GM18907 (cell line): ENCODE data around the gene CNTLN.
"Not testable (repeated sequence)": the region's sequence is repeated elsewhere in the genome, so short reads cannot be mapped to it uniquely, and the experiment has no call there.

Experiments used
- ATAC-seq: cut with Tn5 transposase; IDR thresholded peaks from one replicate; pipeline ENCODE4 v1.9.1; 2021; ENCODE audit warnings: mild to moderate bottlenecking, moderate library complexity; ENCODE audit not compliant: unreplicated experiment

CNTLN gene

DNA sequence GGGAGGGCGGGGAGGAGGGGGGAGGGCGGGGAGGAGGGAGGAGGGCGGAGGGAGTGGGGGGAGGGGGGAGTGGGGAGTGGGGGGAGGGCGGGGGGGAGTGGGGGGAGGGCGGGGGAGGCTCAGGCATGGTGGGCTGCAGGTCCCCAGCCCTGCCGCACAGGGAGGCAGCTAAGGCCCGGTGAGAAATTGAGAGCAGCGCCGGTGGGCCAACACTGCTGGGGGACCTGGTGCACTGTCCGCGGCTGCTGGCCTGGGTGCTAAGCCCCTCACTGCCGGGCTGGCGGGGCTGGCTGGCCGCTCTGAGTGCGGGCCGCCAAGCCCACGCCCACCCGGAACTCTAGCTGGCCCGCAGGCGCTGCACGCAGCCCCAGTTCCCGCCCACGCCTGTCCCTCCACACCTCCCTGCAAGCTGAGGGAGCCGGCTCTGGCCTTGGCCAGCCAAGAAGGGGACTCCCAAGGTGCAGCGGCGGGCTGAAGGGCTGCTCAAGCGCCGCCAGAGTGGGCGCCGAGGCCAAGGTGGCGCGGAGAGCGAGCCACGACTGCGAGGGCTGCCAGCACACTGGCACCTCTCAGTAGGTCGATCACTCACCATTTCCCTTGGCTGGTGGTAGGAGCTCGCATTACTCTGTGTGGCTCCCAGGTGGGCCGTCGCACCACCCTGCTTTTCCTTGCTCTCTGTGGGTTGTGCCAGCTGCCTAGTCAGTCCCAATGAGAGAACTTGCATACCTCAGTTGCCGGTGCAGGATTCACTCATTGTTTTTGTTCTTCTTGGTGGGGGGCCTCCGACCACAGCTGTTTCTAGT, 160.2 kb downstream of the CNTLN start:
- ATAC-seq: no peak

DNA sequence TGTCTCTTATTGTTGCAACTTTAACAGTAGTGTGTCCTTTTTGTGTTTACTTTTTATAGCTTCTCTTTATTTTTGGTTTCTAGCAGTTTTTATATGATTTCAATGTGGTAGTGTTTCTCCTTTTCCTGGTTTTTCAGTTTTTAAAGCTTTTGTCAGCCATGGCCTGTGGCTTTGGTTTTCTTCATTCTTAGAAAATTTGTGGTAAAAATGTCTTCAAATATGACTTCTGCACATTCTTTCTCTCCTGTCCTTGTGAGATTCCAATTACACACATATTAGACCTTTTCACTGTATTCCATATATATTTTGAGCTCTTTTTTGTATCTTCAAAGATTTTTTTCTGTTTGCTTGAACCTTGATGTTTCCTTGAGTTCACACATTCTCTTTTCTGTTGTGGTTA, 180.5 kb downstream of the CNTLN start:
- ATAC-seq: no peak

DNA sequence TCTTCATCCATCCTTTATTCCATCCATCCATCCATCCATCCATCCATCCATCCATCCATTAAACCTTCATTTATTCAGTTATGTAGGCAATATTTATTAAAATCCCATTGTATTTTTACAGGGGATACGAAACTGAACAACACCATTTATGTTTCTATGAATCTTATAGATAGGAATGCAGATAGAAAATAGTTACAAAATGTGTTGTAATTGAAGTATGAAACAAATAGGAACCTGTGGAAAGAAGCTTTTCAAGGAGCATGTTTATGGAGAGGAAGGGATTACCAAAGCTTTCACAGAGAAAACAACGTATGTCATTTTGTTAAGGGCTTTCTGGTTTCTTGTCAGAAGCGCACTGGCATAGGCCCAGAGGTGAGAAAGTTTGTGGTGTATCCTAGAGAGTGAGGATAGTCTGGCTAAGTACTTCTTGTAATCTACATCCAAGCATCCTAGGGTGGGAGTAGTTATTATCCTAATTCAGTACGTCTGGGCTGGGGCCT, 184.0 kb downstream of the CNTLN start:
- no peak for ATAC-seq

DNA sequence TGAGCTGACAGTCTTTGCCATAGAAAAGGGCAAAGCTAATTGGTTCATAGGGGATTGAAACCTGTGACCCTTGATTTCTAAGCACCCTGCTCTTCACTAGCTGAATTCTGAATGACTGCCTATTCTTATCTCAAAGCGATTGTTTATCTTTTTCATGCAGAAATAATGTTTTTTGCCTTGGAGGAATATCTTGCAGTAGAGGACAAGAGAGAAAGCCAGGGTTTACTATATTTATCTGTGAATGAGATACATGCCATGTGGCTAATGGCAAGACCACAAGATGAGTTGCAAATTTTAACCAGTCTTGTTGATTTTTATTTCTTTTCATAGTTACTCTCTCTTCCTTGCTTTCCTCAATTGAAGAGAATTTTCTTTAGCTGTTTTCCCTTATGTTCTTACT, 185.0 kb downstream of the CNTLN start:
- no peak for ATAC-seq

DNA sequence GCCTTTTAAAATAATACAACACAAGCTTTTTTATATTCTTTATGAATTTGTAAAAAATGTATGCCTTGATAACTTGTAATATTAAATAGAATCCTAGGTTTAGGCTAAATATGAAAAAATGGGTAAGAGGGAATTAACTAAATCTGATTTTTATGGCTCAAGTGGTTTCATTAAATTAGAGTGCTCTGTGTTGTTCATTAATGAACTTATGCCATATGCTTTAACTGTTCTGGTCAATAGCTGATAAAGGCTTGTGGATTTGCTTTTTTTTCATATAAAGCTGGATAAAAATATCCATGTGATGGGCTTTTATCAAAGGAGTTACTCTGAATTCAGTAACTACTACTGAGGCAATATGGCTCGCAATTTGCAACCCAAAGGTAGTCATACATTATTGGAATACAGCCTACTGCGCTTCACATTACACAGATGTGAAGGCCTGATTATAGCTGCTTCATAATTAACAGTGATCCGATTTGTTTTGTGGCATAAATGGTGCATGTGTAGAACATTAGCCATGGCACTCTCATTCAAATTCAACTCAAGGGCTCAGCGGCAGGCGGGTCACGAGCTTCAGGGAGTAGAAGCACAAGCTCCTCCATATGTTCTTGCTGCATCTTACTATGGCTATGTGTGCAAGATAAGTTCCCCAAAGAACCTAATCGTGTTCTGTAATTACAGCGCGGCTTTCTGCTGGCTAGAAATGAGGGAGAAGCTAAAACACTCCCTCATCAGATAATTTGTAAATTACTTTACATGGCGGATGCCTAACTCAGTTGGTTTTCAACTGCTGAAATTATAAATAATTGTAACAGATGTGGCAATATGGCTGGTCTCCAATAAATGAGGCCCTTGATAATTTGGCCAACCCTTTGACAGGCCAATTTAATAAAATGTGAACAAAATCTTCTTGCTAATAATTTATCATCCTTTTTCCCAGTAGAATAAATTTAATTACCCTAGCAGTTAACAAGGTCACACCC, 188.3 kb downstream of the CNTLN start:
- no peak for ATAC-seq

DNA sequence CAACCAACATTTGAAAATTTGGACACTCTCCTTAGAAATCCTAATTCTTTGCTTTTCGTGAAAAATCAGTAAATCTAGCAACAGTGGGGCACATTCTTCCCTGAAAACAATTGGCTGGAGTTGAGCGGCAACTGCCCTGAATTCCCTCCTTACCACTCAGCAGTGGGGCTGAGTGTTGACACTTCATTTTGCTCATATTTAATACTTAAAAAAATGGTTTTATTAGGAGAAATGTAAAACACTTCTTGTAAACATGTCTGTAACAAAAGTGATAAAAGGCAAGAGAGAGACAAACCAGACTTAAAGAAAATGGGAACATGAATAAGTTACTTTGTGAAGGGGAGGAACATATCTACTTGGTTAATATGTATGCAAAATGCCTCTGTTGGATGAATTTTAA, 193.5 kb downstream of the CNTLN start:
- ATAC-seq: no peak

DNA sequence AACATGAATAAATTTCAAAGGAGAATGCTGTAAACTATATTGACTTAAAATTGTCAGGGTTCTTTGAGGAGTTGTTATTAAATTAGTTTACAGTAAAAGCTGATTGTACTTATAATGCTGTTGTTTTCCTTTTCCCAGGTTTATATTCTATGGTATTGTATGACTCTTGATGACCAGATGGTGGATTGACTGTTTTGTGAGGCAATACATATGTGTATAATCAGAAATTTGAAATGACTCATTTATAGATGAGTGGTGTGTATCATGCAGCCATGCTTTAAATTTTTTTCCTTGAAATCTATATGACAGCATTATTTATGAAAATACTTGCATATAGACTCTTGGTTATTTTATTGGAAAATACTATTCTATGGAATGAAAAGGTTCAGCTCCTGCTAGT, 195.3 kb downstream of the CNTLN start:
- ATAC-seq: no peak

DNA sequence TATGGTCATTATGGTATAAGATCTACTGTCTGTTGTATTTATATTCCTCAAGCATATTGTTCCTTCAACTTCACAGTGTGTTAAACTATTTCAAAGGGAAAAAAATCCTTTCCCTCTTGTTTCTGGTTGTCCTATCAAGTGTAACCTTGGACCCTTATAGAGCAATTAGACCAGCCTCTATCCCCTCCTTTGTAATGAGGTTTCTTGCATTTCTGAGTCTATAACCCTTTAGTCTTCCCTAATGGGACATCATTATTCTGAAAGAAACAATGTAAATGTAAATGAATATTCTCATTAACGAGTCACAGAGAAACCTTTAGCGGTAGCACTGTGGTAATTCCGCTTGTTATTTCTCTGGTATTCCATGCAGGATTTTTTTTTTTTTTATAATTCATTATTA, 197.3 kb downstream of the CNTLN start:
- no peak for ATAC-seq

DNA sequence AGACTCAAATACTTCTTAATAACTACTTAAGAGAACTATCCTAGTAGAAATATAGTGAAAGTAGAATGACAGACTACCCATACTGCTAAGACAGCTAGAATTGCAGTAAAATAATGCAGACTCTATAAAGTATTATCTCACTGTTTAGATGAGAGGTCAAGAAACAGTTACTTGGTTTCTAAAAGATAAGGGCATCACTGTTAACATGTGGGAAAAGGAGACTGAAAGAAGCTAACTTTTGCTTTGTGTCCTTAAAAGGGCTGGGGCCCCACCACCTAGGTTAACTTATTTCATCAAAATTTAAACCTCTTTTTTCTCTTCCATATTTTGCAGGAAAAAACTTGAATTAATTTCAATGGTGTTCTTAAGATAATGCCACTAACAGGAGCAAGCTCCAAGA, 204.3 kb downstream of the CNTLN start:
- ATAC-seq: no peak

DNA sequence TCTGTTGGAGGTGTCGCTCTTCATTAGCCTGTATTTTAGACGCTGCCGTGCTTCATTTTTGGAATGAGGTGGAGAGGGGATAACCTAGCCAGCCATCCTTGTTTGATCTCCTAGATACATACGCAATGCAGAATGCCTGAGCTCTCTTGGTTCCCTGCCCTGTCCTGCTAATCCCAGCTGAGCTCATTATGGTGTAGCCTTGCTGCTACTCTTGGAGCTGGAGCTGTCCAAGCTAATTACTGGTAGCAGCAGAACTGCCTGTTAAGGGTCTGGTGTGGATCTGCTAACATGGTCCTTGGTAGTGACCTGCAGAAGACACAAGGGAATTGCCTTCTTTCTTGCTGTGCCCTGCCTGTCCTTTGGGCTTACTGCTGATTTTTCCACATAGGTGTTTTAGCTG, 207.9 kb downstream of the CNTLN start:
- ATAC-seq: no peak

DNA sequence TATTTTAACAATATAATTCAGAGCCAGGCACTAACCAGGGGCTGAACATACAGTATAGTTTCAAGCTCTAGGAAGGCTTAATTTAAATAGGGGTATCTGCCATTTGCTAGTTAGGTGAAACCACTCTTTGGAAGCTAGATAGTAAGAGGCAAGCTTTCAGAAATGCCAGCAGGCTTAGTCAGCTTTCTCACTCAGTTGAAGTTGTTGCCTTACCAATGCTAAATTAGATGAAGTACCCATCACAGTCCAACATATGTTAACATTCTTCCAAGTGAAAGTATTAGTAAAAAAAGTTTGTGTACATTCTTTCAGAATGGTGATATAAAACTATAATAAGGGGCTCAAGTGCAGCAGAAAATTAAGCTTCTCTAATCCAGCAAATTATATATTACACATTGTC, 215.0 kb downstream of the CNTLN start:
- ATAC-seq: no peak

DNA sequence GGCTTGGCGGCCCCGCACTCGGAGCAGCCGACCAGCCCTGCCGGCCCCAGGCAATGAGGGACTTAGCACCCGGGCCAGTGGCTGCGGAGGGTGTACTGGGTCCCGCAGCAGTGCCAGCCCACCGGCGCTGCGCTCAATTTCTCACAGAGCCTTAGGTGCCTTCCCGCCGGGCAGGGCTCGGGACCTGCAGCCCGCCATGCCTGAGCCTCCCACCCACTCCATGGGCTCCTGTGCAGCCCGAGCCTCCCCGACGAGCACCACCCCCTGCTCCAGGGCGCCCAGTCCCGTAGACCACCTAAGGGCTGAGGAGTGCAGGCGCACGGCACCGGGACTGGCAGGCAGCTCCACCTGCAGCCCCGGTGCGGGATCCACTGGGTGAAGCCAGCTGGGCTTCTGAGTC, 219.2 kb downstream of the CNTLN start:
- ATAC-seq: not testable (repeated sequence)

DNA sequence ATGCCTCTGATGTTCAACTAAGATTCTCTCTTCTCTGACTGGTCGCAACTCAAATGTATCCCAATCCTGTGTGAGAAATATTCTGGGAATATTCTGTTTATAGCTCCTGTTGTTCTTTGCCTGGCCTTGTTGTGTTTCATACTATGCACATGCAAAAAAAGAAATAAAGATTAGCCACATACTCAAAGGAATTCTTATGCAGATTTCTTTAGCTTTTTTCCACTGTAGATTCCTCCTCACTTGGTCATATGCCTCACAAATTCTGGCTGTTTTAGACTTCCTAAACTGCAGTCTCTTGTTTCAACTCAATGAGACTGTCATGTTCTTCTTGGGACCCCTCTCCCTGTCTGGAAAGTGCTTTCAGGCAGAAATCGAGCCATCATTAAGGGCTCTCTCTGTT, 226.5 kb downstream of the CNTLN start:
- no peak for ATAC-seq

DNA sequence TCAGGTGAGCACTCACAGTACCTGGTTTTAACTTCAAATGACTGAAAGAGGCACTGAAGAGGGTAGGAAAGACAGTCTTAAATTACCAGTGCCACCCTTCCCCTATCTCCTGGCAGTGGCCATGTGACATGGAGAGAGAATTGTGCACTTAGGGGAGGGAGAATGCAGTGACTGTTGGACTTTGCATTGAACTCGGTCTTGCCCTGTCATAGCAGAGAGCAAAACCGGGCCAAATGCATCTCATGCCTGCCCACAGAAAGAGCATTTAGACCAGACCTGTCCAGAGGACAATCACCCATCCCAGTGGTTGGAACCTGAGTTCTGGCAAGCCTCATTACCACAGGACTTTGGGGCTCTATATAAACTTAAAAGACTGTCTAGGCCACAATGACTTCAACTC, 232.2 kb downstream of the CNTLN start:
- ATAC-seq: no peak

DNA sequence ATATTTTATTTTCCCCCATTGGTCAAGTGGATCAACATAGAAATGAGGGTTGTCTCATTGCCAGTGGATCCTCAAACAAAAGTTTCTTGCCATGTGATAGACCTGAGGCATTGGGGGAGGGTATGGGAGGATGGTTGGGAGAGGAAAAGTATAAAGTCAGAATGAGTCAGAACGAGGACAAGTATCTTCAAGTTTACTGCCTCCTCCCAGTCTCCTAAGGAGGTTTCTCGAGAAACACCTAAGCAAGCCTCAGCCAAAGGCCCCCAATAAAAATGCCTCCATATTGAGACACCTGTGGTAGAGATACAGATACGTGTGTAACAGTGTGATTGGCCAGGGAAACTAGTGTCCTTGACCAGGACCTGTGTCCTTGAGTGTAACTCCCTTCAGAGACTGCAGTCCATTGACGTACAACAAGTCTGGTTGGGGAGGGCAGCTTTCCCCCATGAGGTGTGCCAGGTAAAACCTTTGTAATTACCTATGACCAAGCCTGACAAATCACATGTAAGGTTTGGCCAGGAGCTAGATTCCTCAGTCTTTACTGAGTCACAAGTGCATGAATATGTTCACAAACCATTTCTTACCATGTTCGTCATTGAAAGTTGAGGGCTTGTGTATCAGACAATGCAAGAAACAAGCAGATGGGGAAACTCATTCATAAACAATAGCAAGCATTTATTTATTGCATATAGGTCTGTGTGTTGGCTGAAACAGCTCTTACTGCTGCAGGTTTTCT, 245.5 kb downstream of the CNTLN start:
- no peak for ATAC-seq

DNA sequence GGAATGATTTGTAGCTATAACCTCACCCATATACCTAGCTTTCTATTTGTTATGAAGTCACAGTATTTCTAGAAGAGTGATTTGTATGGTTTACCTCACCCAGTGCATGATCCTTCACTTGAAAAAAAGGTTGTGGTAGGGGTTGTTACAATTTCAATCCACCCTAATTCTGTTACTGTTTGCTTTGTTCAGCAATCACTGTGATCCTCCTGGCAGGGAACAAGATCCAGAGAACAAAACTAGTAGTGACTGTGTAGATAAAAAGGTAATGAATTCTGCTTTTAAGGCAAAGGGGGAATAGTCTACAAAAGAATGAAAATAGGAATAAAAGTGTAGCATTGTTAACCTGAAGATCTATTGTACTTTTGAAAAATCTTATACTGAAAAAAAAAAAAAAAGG, 252.7 kb downstream of the CNTLN start:
- ATAC-seq: no peak

DNA sequence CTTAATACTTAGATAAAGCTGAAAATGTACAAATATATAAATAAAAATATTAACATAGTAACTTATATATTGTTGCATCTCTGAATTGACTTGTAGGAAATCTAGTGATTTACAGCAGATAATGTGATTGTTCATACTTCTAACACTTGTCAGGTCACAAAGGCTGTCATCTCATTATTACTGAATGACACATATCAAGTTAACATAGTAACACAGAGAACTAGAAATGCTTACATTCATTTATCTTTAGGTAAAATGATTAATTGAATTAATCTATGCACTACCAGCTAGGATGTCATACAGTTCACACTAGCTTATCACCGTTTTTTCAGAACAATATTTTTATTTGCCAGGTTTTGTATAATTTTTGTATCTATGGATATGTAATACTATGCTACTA, 254.2 kb downstream of the CNTLN start:
- no peak for ATAC-seq

DNA sequence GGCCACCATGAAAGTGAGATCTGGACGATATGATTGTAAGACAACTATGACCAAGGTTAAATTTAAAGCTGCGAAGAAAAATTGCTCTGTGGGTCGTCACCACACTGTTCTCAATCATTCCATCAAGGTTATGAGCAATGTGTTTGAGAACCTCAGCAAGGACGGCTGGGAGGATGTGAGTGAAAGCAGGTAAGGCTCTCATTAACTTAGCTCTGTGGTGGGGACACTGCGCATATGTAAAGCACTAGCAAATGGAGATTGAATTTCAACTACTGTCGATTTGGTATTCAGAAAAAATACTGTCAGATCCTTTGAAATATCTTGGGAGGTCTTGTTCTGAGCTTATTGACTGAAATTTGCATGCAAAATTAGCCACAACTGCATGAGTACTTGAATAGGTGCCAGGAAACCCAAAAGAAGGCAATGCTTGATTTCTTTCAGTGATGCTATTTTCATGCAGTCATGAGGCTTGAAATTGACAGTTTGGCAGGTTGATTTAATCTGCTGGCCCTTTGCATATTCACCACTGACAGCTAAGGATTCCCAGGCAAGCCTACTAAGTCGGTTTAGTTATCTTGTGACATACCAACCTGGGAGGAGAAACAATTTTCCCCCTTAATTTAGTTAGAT, 260.2 kb downstream of the CNTLN start:
- ATAC-seq: no peak

DNA sequence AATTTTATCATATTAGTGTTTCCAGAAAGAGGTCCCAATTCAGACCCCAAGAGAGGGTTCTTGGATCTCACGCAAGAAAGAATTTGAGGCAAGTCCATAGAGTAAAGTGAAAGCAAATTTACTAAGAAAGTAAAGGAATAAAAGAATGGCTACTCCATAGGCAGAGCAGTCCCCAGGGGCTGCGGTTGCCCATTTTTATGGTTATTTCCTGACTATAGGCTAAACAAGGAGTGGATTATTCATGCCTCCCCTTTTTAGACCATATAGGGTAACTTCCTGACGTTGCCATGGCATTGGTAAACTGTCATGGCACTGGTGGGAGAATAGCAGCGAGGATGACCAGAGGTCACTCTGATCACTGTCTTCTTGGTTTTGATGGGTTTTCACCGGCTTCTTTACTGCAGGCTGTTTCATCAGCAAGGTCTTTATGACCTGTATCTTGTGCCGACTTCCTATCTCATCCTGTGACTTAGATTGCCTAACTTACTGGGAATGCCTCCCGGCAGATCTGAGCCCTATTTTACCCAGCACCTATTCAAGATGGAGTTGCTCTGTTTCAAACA, 262.4 kb downstream of the CNTLN start:
- ATAC-seq: not testable (repeated sequence)

DNA sequence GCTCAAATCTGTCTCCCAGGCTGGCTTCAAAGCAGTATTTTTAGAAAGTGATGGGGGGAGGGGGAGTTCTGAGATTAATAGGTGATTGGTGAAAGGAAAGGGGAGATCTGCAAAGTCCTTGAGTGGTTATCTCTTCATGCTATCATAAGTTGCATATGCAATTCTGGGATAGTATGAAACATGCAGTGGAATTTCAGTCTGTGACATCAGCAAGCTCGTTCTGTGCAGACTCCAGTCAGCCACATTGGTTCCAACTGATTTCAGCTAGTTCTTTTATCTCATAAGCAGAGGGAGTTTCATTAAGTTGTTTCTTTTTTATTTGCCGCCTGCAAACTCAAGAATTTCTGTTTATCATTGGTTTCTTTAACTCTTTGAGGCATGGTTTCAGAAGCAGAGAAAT, 263.5 kb downstream of the CNTLN start:
- no peak for ATAC-seq
